ENCODE measurements around the gene TMEFF2.

Gene TMEFF2

DNA sequence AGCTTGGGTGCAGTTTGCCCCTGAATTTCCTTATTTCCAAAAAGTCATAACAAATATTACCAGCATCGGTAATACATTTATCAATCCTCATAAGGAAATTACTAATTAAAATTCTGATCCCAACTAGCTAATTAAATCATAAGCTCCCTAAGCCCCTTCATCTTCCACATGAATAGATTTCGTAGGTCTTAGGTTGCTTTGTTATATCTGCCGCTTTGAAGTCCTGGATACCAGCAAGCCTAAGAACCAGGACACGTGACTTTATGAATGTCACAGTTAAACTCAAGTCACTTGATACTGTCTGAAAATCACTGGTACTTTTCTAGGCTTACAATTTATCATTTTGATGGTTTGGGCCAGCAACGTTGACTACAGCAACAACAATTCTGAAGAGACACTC is 213.0 kb downstream of the TMEFF2 start:
- Histone ChIP-seq H3K4me3 (ENCODE audit: low read depth, low read length) (no peak overlapping the region), H3K4me1 (ENCODE audit: control insufficient read depth, insufficient read depth, low read length) (peaks cover 16% of the 10 kb centered on the region), H3K9me3 (ENCODE audit: control insufficient read depth, insufficient read depth, low read length) (no peaks in the 10 kb centered on the region), H3K27me3 (ENCODE audit: control insufficient read depth, insufficient read depth, low read length) (no peaks in the 10 kb centered on the region), H3K36me3 (ENCODE audit: control insufficient read depth, insufficient read depth, low read length) (no peaks in the 10 kb centered on the region), H3K9ac (ENCODE audit: low read depth, low read length) (no peak overlapping the region)

GRCh38 chr2:191980483-191980882 is 214.2 kb downstream of the TMEFF2 start:
- H3K27me3 ChIP-seq (ENCODE audit: control insufficient read depth, insufficient read depth, low read length) = no peaks in the 10 kb centered on the region
- no peak overlapping the region for H3K4me3 ChIP-seq (ENCODE audit: low read depth, low read length)
- no peaks in the 10 kb centered on the region for H3K36me3 ChIP-seq (ENCODE audit: control insufficient read depth, insufficient read depth, low read length)
- no peak overlapping the region for H3K9ac ChIP-seq (ENCODE audit: low read depth, low read length)
- peaks cover 16% of the 10 kb centered on the region for H3K4me1 ChIP-seq (ENCODE audit: control insufficient read depth, insufficient read depth, low read length)
- no peaks in the 10 kb centered on the region for H3K9me3 ChIP-seq (ENCODE audit: control insufficient read depth, insufficient read depth, low read length)

DNA sequence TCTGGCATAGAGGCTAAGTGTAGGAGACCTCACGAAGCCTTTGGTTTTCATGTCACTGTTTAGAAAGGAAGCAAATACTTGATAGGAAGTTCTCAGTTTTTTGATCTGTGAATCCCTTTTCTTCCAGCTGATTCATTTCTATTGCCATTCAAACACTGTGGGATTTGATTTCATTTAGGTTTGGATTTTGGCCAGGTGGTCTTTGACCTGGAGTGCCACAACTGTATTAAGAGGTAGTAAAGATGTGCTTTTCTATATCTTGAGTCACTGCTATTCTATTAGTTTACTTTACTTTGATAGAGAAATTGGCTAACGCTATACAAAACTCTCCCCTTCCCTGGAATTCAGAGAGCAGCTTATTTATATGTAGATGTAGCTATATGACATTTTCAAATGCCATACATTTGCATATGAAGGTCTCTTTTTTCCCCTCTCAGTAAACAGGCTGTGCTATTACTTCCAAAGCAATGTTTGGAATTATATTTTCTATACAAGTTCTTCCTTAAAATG is 215.5 kb downstream of the TMEFF2 start:
- no peak overlapping the region for H3K9ac ChIP-seq (ENCODE audit: low read depth, low read length)
- no peak overlapping the region for H3K4me3 ChIP-seq (ENCODE audit: low read depth, low read length)
- H3K4me1 ChIP-seq (ENCODE audit: control insufficient read depth, insufficient read depth, low read length) = peaks cover 16% of the 10 kb centered on the region
- H3K27me3 ChIP-seq (ENCODE audit: control insufficient read depth, insufficient read depth, low read length) = no peaks in the 10 kb centered on the region
- no peaks in the 10 kb centered on the region for H3K9me3 ChIP-seq (ENCODE audit: control insufficient read depth, insufficient read depth, low read length)
- H3K36me3 ChIP-seq (ENCODE audit: control insufficient read depth, insufficient read depth, low read length) = no peaks in the 10 kb centered on the region

GRCh38 chr2:191977754-191978153 is 217.0 kb downstream of the TMEFF2 start:
- Histone ChIP-seq H3K36me3 (ENCODE audit: control insufficient read depth, insufficient read depth, low read length) (no peaks in the 10 kb centered on the region), H3K9me3 (ENCODE audit: control insufficient read depth, insufficient read depth, low read length) (no peaks in the 10 kb centered on the region), H3K4me1 (ENCODE audit: control insufficient read depth, insufficient read depth, low read length) (peaks cover 16% of the 10 kb centered on the region), H3K9ac (ENCODE audit: low read depth, low read length) (no peak overlapping the region), H3K4me3 (ENCODE audit: low read depth, low read length) (no peak overlapping the region), H3K27me3 (ENCODE audit: control insufficient read depth, insufficient read depth, low read length) (no peaks in the 10 kb centered on the region)

DNA sequence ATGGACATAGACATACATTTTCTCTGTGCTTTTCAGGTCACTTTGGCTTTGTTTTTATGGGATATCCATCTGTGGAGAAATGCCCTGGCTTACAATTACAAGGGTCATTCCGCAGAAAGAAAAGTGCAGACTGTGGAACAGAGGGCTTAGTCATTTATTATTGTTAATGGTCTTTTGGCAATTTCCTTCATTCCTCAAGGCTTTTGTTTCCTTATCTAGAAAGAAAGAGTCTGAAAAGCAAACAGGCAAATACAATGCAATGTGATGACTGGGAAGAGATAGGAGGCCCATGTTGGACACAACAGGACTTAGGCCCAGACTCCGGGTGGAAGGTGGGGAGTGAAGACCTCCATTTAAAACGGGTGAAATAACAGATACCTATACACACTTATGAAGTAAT is 218.3 kb downstream of the TMEFF2 start:
- Histone ChIP-seq H3K9ac (ENCODE audit: low read depth, low read length) (no peak overlapping the region), H3K4me1 (ENCODE audit: control insufficient read depth, insufficient read depth, low read length) (peaks cover 16% of the 10 kb centered on the region), H3K9me3 (ENCODE audit: control insufficient read depth, insufficient read depth, low read length) (no peaks in the 10 kb centered on the region), H3K4me3 (ENCODE audit: low read depth, low read length) (no peak overlapping the region), H3K27me3 (ENCODE audit: control insufficient read depth, insufficient read depth, low read length) (no peaks in the 10 kb centered on the region), H3K36me3 (ENCODE audit: control insufficient read depth, insufficient read depth, low read length) (no peaks in the 10 kb centered on the region)

DNA sequence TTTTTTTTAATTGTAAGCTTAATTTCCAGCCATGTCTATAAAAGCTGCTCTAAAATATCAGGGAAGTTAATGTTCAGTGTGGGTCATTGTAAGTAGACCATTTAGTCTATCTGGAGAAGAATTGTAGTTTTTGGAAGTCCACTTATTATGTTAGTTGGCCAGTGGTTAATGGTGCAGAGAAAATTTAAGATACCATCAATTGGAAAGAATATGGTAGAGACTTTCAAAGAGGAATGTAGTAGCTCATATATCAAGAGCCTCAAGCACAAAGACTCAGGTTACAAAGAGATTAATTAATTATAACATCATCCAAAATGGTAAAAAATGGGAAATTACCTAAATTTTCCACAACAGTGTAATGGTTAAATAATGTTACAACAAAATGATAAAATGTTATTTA is 220.1 kb downstream of the TMEFF2 start:
- Histone ChIP-seq H3K9me3 (ENCODE audit: control insufficient read depth, insufficient read depth, low read length) (no peaks in the 10 kb centered on the region), H3K9ac (ENCODE audit: low read depth, low read length) (no peak overlapping the region), H3K27me3 (ENCODE audit: control insufficient read depth, insufficient read depth, low read length) (no peaks in the 10 kb centered on the region), H3K4me3 (ENCODE audit: low read depth, low read length) (no peak overlapping the region), H3K36me3 (ENCODE audit: control insufficient read depth, insufficient read depth, low read length) (no peaks in the 10 kb centered on the region), H3K4me1 (ENCODE audit: control insufficient read depth, insufficient read depth, low read length) (peaks cover 11% of the 10 kb centered on the region)

DNA sequence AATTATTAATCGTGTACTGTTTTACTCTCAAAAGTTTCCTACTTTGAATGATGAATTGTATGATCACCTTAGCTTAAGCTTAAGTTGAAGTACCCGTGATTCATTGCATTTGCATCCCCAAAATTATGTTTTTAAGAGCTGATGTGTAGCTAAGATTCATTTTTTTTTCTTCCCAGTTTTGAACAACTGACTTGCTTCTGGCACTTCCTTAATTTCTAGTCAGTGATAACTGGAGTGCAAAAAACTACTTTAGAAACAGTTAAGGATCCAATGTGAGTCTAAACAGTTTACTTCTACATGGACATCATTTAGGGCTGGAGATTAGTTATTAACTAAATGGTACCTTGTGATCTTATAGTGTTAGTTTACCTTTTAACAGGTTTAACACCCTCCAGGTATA is 223.9 kb downstream of the TMEFF2 start:
- Histone ChIP-seq H3K4me1 (ENCODE audit: control insufficient read depth, insufficient read depth, low read length) (no peaks in the 10 kb centered on the region), H3K4me3 (ENCODE audit: low read depth, low read length) (no peak overlapping the region), H3K9ac (ENCODE audit: low read depth, low read length) (no peak overlapping the region), H3K9me3 (ENCODE audit: control insufficient read depth, insufficient read depth, low read length) (no peaks in the 10 kb centered on the region), H3K36me3 (ENCODE audit: control insufficient read depth, insufficient read depth, low read length) (no peaks in the 10 kb centered on the region), H3K27me3 (ENCODE audit: control insufficient read depth, insufficient read depth, low read length) (no peaks in the 10 kb centered on the region)

DNA sequence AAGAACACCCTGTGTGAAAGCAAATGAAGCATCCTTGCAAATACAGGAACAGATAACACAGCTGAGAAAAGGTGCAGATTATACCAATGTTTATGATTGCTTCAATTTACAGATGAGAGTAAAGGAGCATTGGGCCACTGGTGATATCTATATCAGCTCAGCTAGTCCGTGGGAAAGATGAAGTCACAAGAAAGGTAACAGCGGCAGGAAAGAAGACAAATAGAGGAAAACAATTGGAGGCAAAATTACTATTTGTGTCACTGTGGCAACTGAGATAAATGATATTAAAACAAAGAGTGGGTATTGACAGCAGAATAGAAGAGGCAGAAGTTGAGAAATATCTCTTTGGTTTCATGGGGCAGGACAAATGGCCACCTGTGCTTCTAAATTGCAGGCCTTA is 226.6 kb downstream of the TMEFF2 start:
- no peaks in the 10 kb centered on the region for H3K27me3 ChIP-seq (ENCODE audit: control insufficient read depth, insufficient read depth, low read length)
- no peaks in the 10 kb centered on the region for H3K9me3 ChIP-seq (ENCODE audit: control insufficient read depth, insufficient read depth, low read length)
- no peaks in the 10 kb centered on the region for H3K4me1 ChIP-seq (ENCODE audit: control insufficient read depth, insufficient read depth, low read length)
- no peaks in the 10 kb centered on the region for H3K36me3 ChIP-seq (ENCODE audit: control insufficient read depth, insufficient read depth, low read length)
- H3K4me3 ChIP-seq (ENCODE audit: low read depth, low read length) = no peak overlapping the region
- H3K9ac ChIP-seq (ENCODE audit: low read depth, low read length) = no peak overlapping the region

DNA sequence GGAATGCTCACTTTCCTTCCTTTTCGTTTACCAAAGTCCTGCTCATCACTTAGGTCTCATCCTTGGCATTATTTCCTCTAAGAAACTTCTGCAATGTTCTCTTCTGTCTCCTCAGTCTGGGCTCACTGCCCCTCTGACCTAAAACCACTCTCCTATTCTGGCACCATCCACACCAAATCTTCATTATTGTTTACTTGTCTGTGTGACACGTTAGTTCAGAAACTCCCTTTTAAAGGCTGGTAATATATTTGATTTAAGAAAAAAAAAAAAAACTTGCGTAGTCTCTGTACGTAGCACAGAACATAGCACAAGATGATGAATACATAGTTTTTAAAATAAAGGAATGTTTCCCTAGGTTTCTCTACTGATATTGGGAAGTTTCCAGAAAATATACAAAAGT is 229.0 kb downstream of the TMEFF2 start:
- Histone ChIP-seq H3K9me3 (ENCODE audit: control insufficient read depth, insufficient read depth, low read length) (no peaks in the 10 kb centered on the region), H3K36me3 (ENCODE audit: control insufficient read depth, insufficient read depth, low read length) (no peaks in the 10 kb centered on the region)

DNA sequence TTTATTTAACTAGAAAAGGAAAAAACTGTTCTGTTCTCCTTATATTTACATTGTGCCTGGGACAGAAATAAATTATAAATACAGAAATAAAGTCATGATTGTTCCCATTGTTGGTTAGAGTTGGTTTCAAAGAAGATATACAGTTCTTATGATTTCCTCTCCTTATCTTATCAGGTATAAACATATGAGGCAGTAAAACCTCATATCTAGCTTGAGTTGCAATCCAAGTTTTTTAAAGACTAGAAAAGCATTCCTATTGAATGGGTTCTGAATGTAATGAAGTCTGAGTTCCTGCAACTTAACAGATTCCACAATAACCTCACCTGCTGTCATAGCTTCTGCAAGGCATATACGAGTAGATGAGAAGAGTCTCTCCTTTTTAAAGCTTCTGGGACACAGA is 233.2 kb downstream of the TMEFF2 start:
- H3K9ac ChIP-seq (ENCODE audit: low read depth, low read length) = no peak overlapping the region
- no peak overlapping the region for H3K4me3 ChIP-seq (ENCODE audit: low read depth, low read length)
- no peaks in the 10 kb centered on the region for H3K4me1 ChIP-seq (ENCODE audit: control insufficient read depth, insufficient read depth, low read length)
- H3K9me3 ChIP-seq (ENCODE audit: control insufficient read depth, insufficient read depth, low read length) = no peaks in the 10 kb centered on the region
- no peaks in the 10 kb centered on the region for H3K36me3 ChIP-seq (ENCODE audit: control insufficient read depth, insufficient read depth, low read length)
- H3K27me3 ChIP-seq (ENCODE audit: control insufficient read depth, insufficient read depth, low read length) = no peaks in the 10 kb centered on the region

More for the DNA sequence above, 229.0 kb downstream of the TMEFF2 start:
- Histone ChIP-seq H3K4me3 (ENCODE audit: low read depth, low read length) (no peak overlapping the region), H3K27me3 (ENCODE audit: control insufficient read depth, insufficient read depth, low read length) (no peaks in the 10 kb centered on the region), H3K9ac (ENCODE audit: low read depth, low read length) (no peak overlapping the region), H3K4me1 (ENCODE audit: control insufficient read depth, insufficient read depth, low read length) (no peaks in the 10 kb centered on the region)

GRCh38 chr2:191959209-191959608 is 235.5 kb downstream of the TMEFF2 start:
- H3K9ac ChIP-seq (ENCODE audit: low read depth, low read length) = no peak overlapping the region
- H3K27me3 ChIP-seq (ENCODE audit: control insufficient read depth, insufficient read depth, low read length) = no peaks in the 10 kb centered on the region
- no peak overlapping the region for H3K4me3 ChIP-seq (ENCODE audit: low read depth, low read length)
- no peaks in the 10 kb centered on the region for H3K4me1 ChIP-seq (ENCODE audit: control insufficient read depth, insufficient read depth, low read length)
- H3K36me3 ChIP-seq (ENCODE audit: control insufficient read depth, insufficient read depth, low read length) = no peaks in the 10 kb centered on the region
- H3K9me3 ChIP-seq (ENCODE audit: control insufficient read depth, insufficient read depth, low read length) = no peaks in the 10 kb centered on the region

DNA sequence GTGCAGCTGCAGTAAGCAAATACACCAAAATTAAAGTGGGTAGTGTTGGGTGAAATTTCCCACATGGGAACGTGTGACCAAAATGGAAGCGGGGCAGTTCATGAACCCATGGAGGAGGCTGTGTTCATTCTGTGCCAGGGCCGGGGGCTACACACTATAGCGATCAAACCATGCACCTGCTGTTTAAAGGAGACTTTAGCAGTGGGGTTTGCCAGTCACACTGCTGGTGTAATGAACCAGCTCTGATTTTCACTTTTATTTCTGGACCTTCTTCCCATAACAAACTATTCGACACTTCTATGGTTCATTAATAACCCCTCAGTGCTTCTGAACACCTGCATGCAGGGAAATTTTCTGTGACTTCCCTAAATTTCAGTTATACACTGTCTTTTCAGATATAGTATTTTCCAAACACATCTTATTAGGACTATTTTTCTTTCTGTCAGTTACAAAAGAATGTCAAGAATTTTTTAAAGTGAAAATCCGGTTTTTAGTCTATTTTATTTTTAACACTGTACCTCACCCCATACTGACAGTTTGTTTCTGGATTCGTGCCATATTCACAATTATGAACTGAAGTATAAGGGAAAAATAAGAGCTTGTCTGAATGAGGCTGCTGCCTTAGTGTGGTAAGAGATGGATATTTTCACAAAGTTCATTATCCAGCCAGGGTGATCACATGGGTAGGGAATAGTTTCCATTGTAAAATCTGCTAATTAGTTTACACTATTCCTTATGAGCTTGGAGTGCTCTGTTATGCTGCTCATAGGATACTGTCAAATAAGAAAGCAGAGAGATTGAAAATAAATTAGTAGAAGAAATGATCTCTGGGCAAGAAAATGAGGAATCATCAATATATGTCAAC is 236.5 kb downstream of the TMEFF2 start:
- Histone ChIP-seq H3K9me3 (ENCODE audit: control insufficient read depth, insufficient read depth, low read length) (no peaks in the 10 kb centered on the region), H3K9ac (ENCODE audit: low read depth, low read length) (no peak overlapping the region), H3K4me1 (ENCODE audit: control insufficient read depth, insufficient read depth, low read length) (no peaks in the 10 kb centered on the region), H3K27me3 (ENCODE audit: control insufficient read depth, insufficient read depth, low read length) (no peaks in the 10 kb centered on the region), H3K36me3 (ENCODE audit: control insufficient read depth, insufficient read depth, low read length) (no peaks in the 10 kb centered on the region), H3K4me3 (ENCODE audit: low read depth, low read length) (no peak overlapping the region)

All from iPS-15b (cell line).